SHP77 (cell line): Measurements from ENCODE around the gene CNIH1.
"Not testable (repeated sequence)": the region's sequence is repeated elsewhere in the genome, so short reads cannot be mapped to it uniquely, and the experiment has no call there.

Experiments used
- DNase-seq, 2 experiments: peaks; one replicate each; lab custom pipeline; 2025; lab: John Stamatoyannopoulos, UW

The CNIH1 gene

GRCh38 chr14:54467280-54467679 lies 26.1 kb upstream of the CNIH1 start:
- no peak for DNase-seq

- DNase-seq: no peak
Observed at GRCh38 chr14:54465654-54466053, 24.5 kb upstream of the CNIH1 start.

- no peak for DNase-seq
Observed at GRCh38 chr14:54462048-54462447, 20.9 kb upstream of the CNIH1 start.

GRCh38 chr14:54459106-54459505 lies 17.9 kb upstream of the CNIH1 start:
- DNase-seq: no peak

GRCh38 chr14:54458536-54458935 lies 17.4 kb upstream of the CNIH1 start:
- not testable (repeated sequence) for DNase-seq

GRCh38 chr14:54457609-54457996 lies 16.4 kb upstream of the CNIH1 start:
- DNase-seq: no peak

- DNase-seq: not testable (repeated sequence)
Observed at GRCh38 chr14:54456820-54457608, 15.8 kb upstream of the CNIH1 start.

- DNase-seq: no peak
Observed at GRCh38 chr14:54455363-54455762, 14.2 kb upstream of the CNIH1 start.

- DNase-seq: not testable (repeated sequence)
Observed at GRCh38 chr14:54453990-54454389, 12.8 kb upstream of the CNIH1 start.

GRCh38 chr14:54453252-54453651 lies 12.1 kb upstream of the CNIH1 start:
- no peak for DNase-seq

GRCh38 chr14:54451961-54452360 lies 10.8 kb upstream of the CNIH1 start:
- no peak for DNase-seq

- DNase-seq: no peak
Observed at GRCh38 chr14:54451121-54451601, 10.0 kb upstream of the CNIH1 start.

GRCh38 chr14:54450535-54450934 lies 9.4 kb upstream of the CNIH1 start:
- no peak for DNase-seq

GRCh38 chr14:54447231-54447692 lies 6.1 kb upstream of the CNIH1 start:
- no peak for DNase-seq

GRCh38 chr14:54446161-54446693 lies 5.1 kb upstream of the CNIH1 start:
- DNase-seq: peak; percentile 52 to 65

- DNase-seq: no peak
Observed at GRCh38 chr14:54444681-54445080, 3.5 kb upstream of the CNIH1 start.

GRCh38 chr14:54443981-54444380 lies 2.8 kb upstream of the CNIH1 start:
- DNase-seq: no peak

GRCh38 chr14:54442961-54443360 lies 1.8 kb upstream of the CNIH1 start:
- not testable (repeated sequence) for DNase-seq

- no peak for DNase-seq
Observed at GRCh38 chr14:54440476-54440872, 700 bp downstream of the CNIH1 start.

- no peak for DNase-seq
Observed at GRCh38 chr14:54440037-54440436, 1.1 kb downstream of the CNIH1 start.

- no peak for DNase-seq
Observed at GRCh38 chr14:54438703-54439102, 2.5 kb downstream of the CNIH1 start.

- DNase-seq: not testable (repeated sequence)
Observed at GRCh38 chr14:54437954-54438353, 3.2 kb downstream of the CNIH1 start.

- no peak for DNase-seq
Observed at GRCh38 chr14:54435500-54435981, 5.6 kb downstream of the CNIH1 start.
